AG09319 (cell line): ENCODE data around the gene PDE4B.

Experiments
- DNase-seq: peaks from one replicate; pipeline ENCODE4 v3.0.0-alpha.2; 2010; ENCODE audit warnings: low read depth; ENCODE audit errors: extremely low read depth
- TF ChIP-seq, protein P1 (sequence below): IDR thresholded peaks from 2 replicates; pipeline ENCODE4 v1.5.1; 2011; ENCODE audit warnings: low read depth, mild to moderate bottlenecking, inconsistent platforms, low read length, moderate library complexity

PDE4B gene

DNA sequence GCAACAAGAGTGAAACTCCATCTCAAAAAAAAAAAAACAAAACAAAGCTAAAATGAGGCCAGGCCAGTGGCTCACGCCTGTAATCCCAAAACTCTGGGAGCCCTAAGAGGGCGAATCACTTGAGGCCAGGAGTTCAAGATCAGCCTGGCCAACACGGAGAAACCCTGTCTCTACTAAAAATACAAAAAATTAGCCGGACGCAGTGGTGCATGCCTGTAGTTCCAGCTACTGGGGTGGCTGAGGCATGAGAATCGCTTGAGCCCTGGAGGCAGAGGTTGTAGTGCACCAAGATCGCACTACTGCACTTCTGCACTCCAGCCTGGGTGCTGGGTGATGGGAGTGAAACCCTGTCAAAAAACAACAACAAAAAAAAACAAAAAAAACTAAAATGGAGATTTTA, 550.0 kb downstream of the PDE4B start:
- TF ChIP-seq, protein P1, sequence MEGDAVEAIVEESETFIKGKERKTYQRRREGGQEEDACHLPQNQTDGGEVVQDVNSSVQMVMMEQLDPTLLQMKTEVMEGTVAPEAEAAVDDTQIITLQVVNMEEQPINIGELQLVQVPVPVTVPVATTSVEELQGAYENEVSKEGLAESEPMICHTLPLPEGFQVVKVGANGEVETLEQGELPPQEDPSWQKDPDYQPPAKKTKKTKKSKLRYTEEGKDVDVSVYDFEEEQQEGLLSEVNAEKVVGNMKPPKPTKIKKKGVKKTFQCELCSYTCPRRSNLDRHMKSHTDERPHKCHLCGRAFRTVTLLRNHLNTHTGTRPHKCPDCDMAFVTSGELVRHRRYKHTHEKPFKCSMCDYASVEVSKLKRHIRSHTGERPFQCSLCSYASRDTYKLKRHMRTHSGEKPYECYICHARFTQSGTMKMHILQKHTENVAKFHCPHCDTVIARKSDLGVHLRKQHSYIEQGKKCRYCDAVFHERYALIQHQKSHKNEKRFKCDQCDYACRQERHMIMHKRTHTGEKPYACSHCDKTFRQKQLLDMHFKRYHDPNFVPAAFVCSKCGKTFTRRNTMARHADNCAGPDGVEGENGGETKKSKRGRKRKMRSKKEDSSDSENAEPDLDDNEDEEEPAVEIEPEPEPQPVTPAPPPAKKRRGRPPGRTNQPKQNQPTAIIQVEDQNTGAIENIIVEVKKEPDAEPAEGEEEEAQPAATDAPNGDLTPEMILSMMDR, result no peak
- DNase-seq, result no peak

DNA sequence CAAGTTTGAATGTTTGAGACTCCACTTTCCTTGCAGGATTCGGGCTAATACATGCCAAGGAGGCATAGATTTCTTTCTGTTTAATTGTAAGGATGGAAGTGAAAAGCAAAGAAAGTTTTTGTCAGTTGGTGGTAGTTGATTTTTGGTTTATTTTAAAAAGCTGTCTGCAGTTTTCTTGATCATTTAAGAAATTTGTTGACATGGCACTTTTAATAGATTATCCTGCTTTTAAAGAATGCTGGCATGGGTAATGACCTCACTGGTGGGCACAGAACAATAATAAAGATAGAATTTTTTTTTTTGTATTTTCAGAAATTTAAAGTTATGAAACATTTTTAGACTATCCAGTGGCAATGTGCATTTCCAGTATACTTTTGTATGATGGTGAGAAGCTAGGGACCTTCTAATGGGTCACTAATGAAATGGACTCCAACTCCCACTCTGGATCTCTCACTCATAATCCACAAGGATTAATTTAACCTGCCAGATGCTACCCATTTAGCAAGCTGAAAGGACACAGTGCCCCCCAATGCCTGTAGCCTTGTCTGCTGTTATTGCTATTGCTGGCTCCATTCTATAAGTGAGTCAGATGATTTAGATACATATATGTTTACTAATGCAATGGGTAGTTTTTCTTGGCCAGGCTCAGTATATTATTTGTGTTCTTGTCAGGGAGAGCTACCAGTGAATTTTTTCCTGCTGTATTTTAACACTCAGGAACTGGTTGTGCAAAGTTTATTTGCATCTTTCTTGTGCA, 551.1 kb downstream of the PDE4B start:
- TF ChIP-seq, protein P1, result no peak; the same call in 1 of the 2 replicates
- DNase-seq, result no peak

DNA sequence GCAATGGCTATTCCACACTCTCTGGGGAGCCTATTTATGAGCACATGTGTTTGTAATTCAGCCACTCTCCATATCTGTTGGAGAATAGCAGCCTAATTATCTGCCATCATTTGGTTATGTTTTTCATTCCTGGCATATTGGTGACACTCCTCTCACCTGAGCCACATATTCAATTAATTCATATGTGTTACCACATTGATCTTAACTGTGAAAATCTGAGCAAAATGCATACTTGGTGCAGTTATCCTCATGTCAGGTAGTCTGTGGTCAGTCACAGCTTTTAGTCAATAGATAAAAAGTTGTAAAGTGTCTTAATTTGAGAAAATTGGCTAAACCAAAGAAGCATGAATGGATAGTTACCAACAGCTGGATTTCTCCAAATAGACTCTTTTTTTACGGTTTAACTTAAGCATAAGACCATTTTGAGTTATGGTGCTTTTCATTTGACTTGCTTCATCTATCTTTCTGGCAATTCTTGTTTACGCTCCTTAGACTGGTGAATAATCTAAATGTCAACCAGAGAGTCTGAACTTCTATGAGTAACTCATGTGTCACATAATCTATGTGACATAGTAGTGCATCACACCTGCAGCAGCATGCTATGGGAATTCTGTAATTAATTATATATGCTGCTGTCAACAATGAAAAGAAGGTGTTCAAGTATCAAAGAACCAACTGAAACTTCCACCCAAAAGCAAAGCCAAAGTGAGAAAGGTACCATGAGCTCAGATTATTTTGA, 553.5 kb downstream of the PDE4B start:
- no peak for DNase-seq
- TF ChIP-seq, protein P1, result no peak

DNA sequence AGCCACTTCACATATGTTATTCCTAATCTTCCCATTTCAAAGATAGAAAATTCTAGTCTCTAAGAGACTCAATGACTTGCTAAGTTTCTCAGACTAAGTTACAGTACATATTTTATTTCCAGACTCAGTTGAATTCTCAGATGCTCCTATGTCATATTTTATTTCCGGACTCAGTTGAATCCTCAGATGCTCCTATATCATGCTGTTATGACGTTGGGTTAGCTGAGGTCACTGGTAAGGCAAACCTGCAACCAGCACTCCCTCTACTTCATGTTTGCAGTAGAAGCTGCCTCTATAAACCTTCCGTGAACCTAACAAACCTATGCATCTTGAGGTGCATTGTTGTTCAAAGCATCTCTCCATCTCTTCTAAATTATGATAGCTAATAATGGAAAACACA, 554.2 kb downstream of the PDE4B start:
- DNase-seq, result no peak
- TF ChIP-seq, protein P1, result no peak

DNA sequence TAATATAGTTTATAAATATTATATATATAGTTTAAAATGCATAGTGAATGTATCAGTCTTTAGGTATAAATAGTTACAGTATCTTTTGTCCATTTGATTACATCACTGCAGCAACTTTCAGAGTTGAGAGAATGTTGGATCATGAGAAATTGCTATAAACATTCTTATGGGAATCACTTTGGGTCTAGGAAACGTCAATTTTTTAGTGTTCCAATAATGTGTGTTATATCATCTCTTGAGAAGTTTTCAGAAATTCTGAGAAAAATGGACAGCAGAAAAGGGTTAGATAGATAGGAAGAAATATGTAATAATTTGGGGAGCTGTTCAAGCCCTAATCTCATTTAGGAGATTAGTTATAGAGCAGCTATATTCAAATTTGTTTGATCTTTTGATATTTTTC, 556.1 kb downstream of the PDE4B start:
- DNase-seq, result no peak
- TF ChIP-seq, protein P1, result no peak

DNA sequence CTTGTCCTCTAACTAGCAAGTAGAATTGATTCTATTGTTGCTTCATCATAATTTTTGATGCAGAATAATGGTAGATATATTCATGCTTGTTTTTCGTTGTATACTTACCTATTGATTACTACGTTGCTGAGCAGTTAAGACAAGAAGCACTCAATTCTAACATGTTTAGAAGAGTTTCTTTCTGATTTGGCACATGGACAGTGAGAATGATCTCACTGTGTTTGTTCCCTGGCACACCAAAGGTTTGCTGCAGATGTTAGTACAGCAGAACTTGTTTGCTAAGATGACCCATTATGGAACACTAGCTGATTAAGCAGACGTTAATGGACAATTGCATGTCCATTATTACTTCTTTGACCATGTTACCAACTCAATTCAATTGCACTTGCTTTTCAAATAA, 556.5 kb downstream of the PDE4B start:
- no peak for DNase-seq
- TF ChIP-seq, protein P1, result no peak

DNA sequence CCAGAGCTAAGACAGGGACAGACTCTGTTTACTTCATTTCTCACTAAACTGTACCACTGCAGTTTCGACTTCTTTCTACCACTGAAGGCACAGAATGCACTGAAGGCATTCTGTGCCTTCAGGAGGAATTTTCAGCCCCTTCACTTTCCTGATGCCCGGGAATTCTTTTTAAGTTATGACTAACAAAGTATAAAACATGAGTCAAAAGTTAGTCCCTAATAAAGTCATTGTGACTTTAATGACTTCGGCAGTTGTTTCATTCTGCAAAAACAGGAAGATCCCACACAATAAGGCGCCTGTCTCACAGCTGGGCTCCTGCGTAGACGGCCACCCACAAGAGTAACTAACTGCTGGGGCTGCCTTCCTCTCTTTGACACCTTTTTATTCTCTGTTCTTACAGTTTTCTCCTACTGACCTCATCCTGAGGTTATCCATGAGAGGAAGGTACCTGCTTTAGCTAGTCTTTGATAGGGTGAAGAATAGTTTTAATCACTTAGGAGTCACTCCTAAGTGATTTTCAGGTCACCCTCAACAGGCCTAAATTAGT, 557.4 kb downstream of the PDE4B start:
- TF ChIP-seq, protein P1, result no peak
- DNase-seq, result no peak
